Fibroblast of skin of right biceps (primary cell): ENCODE data around the gene ARRB1.
"Not testable (repeated sequence)": the region's sequence is repeated elsewhere in the genome, so short reads cannot be mapped to it uniquely, and the experiment has no call there.

ENCODE experiments used
- DNase-seq: peaks from one replicate; pipeline ENCODE4 v3.0.0-alpha.2; 2013

The ARRB1 gene

GRCh38 chr11:75351541-75351790 is at the start of gene ARRB1:
ARRB1 (minus strand) TSS chr11:75351661; CDS start chr11:75351607, 54 bp downstream.
- no peak for DNase-seq

- no peak for DNase-seq
Measured at GRCh38 chr11:75400146-75400865, 48.8 kb upstream of the ARRB1 start.

GRCh38 chr11:75399344-75400145 is 48.1 kb upstream of the ARRB1 start, which contains the start of gene RPS3:
RPS3 (plus strand) TSS chr11:75399518; CDS start chr11:75399548, 30 bp downstream.
- DNase-seq, result peak; percentile 93

- no peak for DNase-seq
Measured at GRCh38 chr11:75398906-75399305, 47.4 kb upstream of the ARRB1 start.

- no peak for DNase-seq
Measured at GRCh38 chr11:75394085-75394840, 42.8 kb upstream of the ARRB1 start.

GRCh38 chr11:75389925-75390324 is 38.5 kb upstream of the ARRB1 start:
- no peak for DNase-seq

GRCh38 chr11:75389276-75389605 is 37.8 kb upstream of the ARRB1 start:
- DNase-seq, result no peak

- DNase-seq, result peak; percentile 77
Measured at GRCh38 chr11:75388386-75389275, 37.2 kb upstream of the ARRB1 start.

GRCh38 chr11:75387736-75388294 is 36.4 kb upstream of the ARRB1 start:
- DNase-seq, result no peak

- peak; percentile 41 for DNase-seq
Measured at GRCh38 chr11:75386942-75387630, 35.6 kb upstream of the ARRB1 start.

GRCh38 chr11:75384438-75385080 is 33.1 kb upstream of the ARRB1 start:
- DNase-seq, result peak; percentile 46

- DNase-seq, result no peak
Measured at GRCh38 chr11:75383246-75383645, 31.8 kb upstream of the ARRB1 start.

- DNase-seq, result no peak
Measured at GRCh38 chr11:75380716-75381420, 29.4 kb upstream of the ARRB1 start.

GRCh38 chr11:75380245-75380644 is 28.8 kb upstream of the ARRB1 start:
- no peak for DNase-seq

- DNase-seq, result not testable (repeated sequence)
Measured at GRCh38 chr11:75378776-75379175, 27.3 kb upstream of the ARRB1 start.

GRCh38 chr11:75376175-75376574 is 24.7 kb upstream of the ARRB1 start:
- no peak for DNase-seq

GRCh38 chr11:75375626-75376025 is 24.2 kb upstream of the ARRB1 start:
- DNase-seq, result no peak

- no peak for DNase-seq
Measured at GRCh38 chr11:75374646-75375045, 23.2 kb upstream of the ARRB1 start.

- DNase-seq, result no peak
Measured at GRCh38 chr11:75373201-75373600, 21.7 kb upstream of the ARRB1 start.
